Smooth muscle cell (in vitro differentiated cells): ENCODE data around the gene ATP6V0E2. TPM values are rescaled to one million over a fixed set of nuclear protein-coding genes. Genes with fewer than 3 reads are reported as not detected.
"Not testable (repeated sequence)": the region's sequence is repeated elsewhere in the genome, so short reads cannot be mapped to it uniquely, and the experiment has no call there.

Source experiments
- DNase-seq: peaks from one replicate; lab custom pipeline; 2025; ENCODE audit not compliant: unreplicated experiment; lab: John Stamatoyannopoulos, UW
- H2AFZ ChIP-seq: fragments of 200-600 bp; sonication (generic); 2 replicates; pipeline ENCODE4 v1.6.0; 2016; ENCODE audit warnings: antibody characterized with exemption, low read depth, mild to moderate bottlenecking
- H3F3A ChIP-seq: fragments of 200-600 bp; sonication (generic); 2 replicates; pipeline ENCODE4 v1.6.0; 2017; ENCODE audit warnings: antibody characterized with exemption, low read depth
- H3K27ac ChIP-seq: fragments of 200-600 bp; sonication (generic); 2 replicates; pipeline ENCODE4 v1.5.1; 2016; ENCODE audit warnings: low read depth, mild to moderate bottlenecking
- H3K27me3 ChIP-seq: fragments of 200-600 bp; sonication (generic); 2 replicates; pipeline ENCODE4 v1.6.1; 2016; ENCODE audit warnings: low read depth, mild to moderate bottlenecking
- H3K36me3 ChIP-seq: fragments of 200-600 bp; sonication (generic); 2 replicates; pipeline ENCODE4 v1.5.1; 2016; ENCODE audit warnings: low read depth
- H3K4me1 ChIP-seq: fragments of 200-600 bp; sonication (generic); 2 replicates; pipeline ENCODE4 v1.5.1; 2016; ENCODE audit warnings: low read depth
- H3K4me2 ChIP-seq: fragments of 200-600 bp; sonication (generic); 2 replicates; pipeline ENCODE4 v1.6.0; 2016; ENCODE audit warnings: mild to moderate bottlenecking
- H3K4me3 ChIP-seq: fragments of 200-600 bp; sonication (generic); 2 replicates; pipeline ENCODE4 v1.5.1; 2016; ENCODE audit warnings: mild to moderate bottlenecking
- H3K79me2 ChIP-seq: fragments of 200-600 bp; sonication (generic); 2 replicates; pipeline ENCODE4 v1.6.0; 2016; ENCODE audit warnings: low read depth, mild to moderate bottlenecking
- H3K9ac ChIP-seq: fragments of 200-600 bp; sonication (generic); 2 replicates; pipeline ENCODE4 v1.6.0; 2016; ENCODE audit warnings: low read depth
- H3K9me3 ChIP-seq: fragments of 200-600 bp; sonication (generic); replicated peaks from 2 replicates; pipeline ENCODE4 v1.5.1; 2016; ENCODE audit warnings: low read depth
- H4K20me1 ChIP-seq: fragments of 200-600 bp; sonication (generic); 2 replicates; pipeline ENCODE4 v1.6.0; 2016; ENCODE audit warnings: low read depth
- CTCF ChIP-seq: fragments of 200-600 bp; sonication (generic); IDR thresholded peaks from 2 replicates; pipeline ENCODE4 v1.5.1; 2017; ENCODE audit warnings: borderline replicate concordance, mild to moderate bottlenecking, antibody characterized with exemption; ENCODE audit not compliant: insufficient read depth, poor library complexity, severe bottlenecking
- WGBS: methylation state at CpG from one replicate; pipeline ENCODE4 v1.1.7; 2016; ENCODE audit warnings: low lambda C conversion rate; 5-methylcytosine and 5-hydroxymethylcytosine counted together
- polyA plus RNA-seq: library from polyadenylated mRNA; unstranded; fragments of >200 nt; fragmentation: Nextera tagmentation; extraction: Ambion mirVana; gene quantifications from 2 replicates; pipeline ENCODE4 v1.2.1, GENCODE V29; 2016
- total RNA-seq: library from RNA; depleted of rRNA; stranded (reverse); fragments of >200 nt; gene quantifications from 2 replicates; pipeline ENCODE4 v1.2.3, GENCODE V29; 2014

ATP6V0E2 gene
- total and polyA plus RNA-seq, 2 experiments from 2014 or later = 4.6 TPM

GRCh38 chr7:149828357-149829309 is 45.1 kb upstream of the ATP6V0E2 start:
- no peak for TF ChIP-seq CTCF
- no peaks in the 10 kb centered on the region for H3F3A ChIP-seq
- no peak overlapping the region for H2AFZ ChIP-seq
- no peak overlapping the region for H3K4me2 ChIP-seq
- H3K79me2 ChIP-seq = no peaks in the 10 kb centered on the region
- H3K36me3 ChIP-seq = no peaks in the 10 kb centered on the region
- DNase-seq = no peak
- 91% methylated on average over 16 of the region's 19 CpGs for WGBS
- no peaks in the 10 kb centered on the region for H3K27me3 ChIP-seq
- H3K9me3 ChIP-seq = no peaks in the 10 kb centered on the region
- no peak overlapping the region for H3K4me3 ChIP-seq
- H3K9ac ChIP-seq = no peak overlapping the region
- no peak overlapping the region for H3K27ac ChIP-seq
- H3K4me1 ChIP-seq = no peaks in the 10 kb centered on the region
- no peaks in the 10 kb centered on the region for H4K20me1 ChIP-seq

- H3F3A ChIP-seq, DNase-seq, H4K20me1 ChIP-seq, H3K4me3 ChIP-seq, H3K36me3 ChIP-seq, H2AFZ ChIP-seq, H3K4me2 ChIP-seq, H3K27me3 ChIP-seq, H3K79me2 ChIP-seq, H3K27ac ChIP-seq, H3K4me1 ChIP-seq, H3K9me3 ChIP-seq, H3K9ac ChIP-seq: not testable (repeated sequence)
- WGBS = no CpG with 5 or more reads among the region's 1 CpG
These were observed 43.2 kb upstream of the ATP6V0E2 start for GRCh38 chr7:149830527-149830926.

GRCh38 chr7:149830997-149831740 is 42.6 kb upstream of the ATP6V0E2 start:
- Histone ChIP-seq H3K27ac (no peak overlapping the region), H3K4me3 (no peak overlapping the region), H3K4me2 (no peak overlapping the region), H3K79me2 (no peaks in the 10 kb centered on the region), H3K27me3 (no peaks in the 10 kb centered on the region), H3K36me3 (no peaks in the 10 kb centered on the region), H3K9ac (no peak overlapping the region), H3K4me1 (no peaks in the 10 kb centered on the region), H2AFZ (no peak overlapping the region), H3F3A (no peaks in the 10 kb centered on the region), H4K20me1 (no peaks in the 10 kb centered on the region), H3K9me3 (no peaks in the 10 kb centered on the region)
- DNase-seq = no peak
- 63% methylated on average over 10 of the region's 11 CpGs for WGBS
- no peak for TF ChIP-seq CTCF

GRCh38 chr7:149831741-149832219 is 42.0 kb upstream of the ATP6V0E2 start:
- no peaks in the 10 kb centered on the region for H3K27me3 ChIP-seq
- TF ChIP-seq CTCF = no peak
- H3K27ac ChIP-seq = no peak overlapping the region
- 82% methylated on average over 9 of the region's 9 CpGs for WGBS
- H3F3A ChIP-seq = no peaks in the 10 kb centered on the region
- no peaks in the 10 kb centered on the region for H3K4me1 ChIP-seq
- no peak overlapping the region for H3K4me2 ChIP-seq
- H3K9ac ChIP-seq = no peak overlapping the region
- H4K20me1 ChIP-seq = no peaks in the 10 kb centered on the region
- H3K36me3 ChIP-seq = no peaks in the 10 kb centered on the region
- H3K79me2 ChIP-seq = no peaks in the 10 kb centered on the region
- H2AFZ ChIP-seq = no peak overlapping the region
- no peaks in the 10 kb centered on the region for H3K9me3 ChIP-seq
- DNase-seq = no peak
- H3K4me3 ChIP-seq = no peak overlapping the region
